ENCODE results near the gene EREG. TPM values are rescaled to one million over a fixed set of nuclear protein-coding genes. Genes with fewer than 3 reads are reported as not detected.

Gene EREG
- polyA plus RNA-seq, 1 of the 3 experiments (the other 2 are of a cell fraction): not detected

DNA sequence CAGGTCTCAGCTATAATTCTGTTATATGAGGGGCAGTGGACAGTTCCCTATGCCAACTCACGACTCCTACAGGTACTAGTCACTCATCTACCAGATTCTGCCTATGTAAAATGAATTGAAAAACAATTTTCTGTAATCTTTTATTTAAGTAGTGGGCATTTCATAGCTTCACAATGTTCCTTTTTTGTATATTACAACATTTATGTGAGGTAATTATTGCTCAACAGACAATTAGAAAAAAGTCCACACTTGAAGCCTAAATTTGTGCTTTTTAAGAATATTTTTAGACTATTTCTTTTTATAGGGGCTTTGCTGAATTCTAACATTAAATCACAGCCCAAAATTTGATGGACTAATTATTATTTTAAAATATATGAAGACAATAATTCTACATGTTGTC, 20.4 kb downstream of the EREG start (continued):
- no peak for TF ChIP-seq CTCF (IDR thresholded peaks at IDR 0.05)
- no peak for TF ChIP-seq USF1 (IDR thresholded peaks at IDR 0.05; ENCODE audit: borderline replicate concordance, low read depth)
- no peak for TF ChIP-seq USF2 (IDR thresholded peaks at IDR 0.05; ENCODE audit: borderline replicate concordance, low read depth, low read length)
- TF ChIP-seq MXI1 (IDR thresholded peaks at IDR 0.05; ENCODE audit: low read depth, low read length): no peak
- no peak for TF ChIP-seq FOSL2 (IDR thresholded peaks at IDR 0.05; ENCODE audit: borderline replicate concordance, low read depth)
- no peak for TF ChIP-seq POLR2AphosphoS5 (IDR thresholded peaks at IDR 0.05; ENCODE audit: low read depth, low read length)
- TF ChIP-seq CHD2 (IDR thresholded peaks at IDR 0.05; ENCODE audit: low read length, partially characterized antibody): no peak
- TF ChIP-seq NRF1 (IDR thresholded peaks at IDR 0.05; ENCODE audit: low read depth, low read length): no peak
- TF ChIP-seq EZH2phosphoT487 (IDR thresholded peaks at IDR 0.05; ENCODE audit: borderline replicate concordance, low read depth): no peak
- no peak for TF ChIP-seq GATA2 (CRISPR knock-in tag; IDR thresholded peaks at IDR 0.05)

DNA sequence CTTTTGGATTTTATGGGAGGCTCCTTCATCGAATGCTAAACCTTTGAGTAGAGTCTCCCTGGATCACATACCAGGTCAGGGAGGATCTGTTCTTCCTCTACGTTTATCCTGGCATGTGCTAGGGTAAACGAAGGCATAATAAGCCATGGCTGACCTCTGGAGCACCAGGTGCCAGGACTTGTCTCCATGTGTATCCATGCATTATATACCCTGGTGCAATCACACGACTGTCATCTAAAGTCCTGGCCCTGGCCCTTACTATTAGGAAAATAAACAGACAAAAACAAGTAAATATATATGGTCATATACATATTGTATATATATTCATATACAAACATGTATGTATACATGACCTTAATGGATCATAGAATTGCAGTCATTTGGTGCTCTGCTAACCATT, 21.2 kb downstream of the EREG start:
- ChIA-PET POLR2A (no interaction called here), CTCF (interaction anchor here (0.7 to 1.0 kb wide), 2 partner anchors 9 to 775 kb away, joined by 3 to 4 read pairs; no protein-coding TSS in a partner anchor)
- H3K9me3 ChIP-seq: no peaks in the 10 kb centered on the region

More for the DNA sequence above, 21.2 kb downstream of the EREG start:
- H3K27ac ChIP-seq (ENCODE audit: low read depth in 2 of 2, low read length in 1 of 2): no peak overlapping the region
- TF ChIP-seq SIN3A (IDR thresholded peaks at IDR 0.05; ENCODE audit: borderline replicate concordance, low read depth, low read length): no peak
- TF ChIP-seq, protein P1, sequence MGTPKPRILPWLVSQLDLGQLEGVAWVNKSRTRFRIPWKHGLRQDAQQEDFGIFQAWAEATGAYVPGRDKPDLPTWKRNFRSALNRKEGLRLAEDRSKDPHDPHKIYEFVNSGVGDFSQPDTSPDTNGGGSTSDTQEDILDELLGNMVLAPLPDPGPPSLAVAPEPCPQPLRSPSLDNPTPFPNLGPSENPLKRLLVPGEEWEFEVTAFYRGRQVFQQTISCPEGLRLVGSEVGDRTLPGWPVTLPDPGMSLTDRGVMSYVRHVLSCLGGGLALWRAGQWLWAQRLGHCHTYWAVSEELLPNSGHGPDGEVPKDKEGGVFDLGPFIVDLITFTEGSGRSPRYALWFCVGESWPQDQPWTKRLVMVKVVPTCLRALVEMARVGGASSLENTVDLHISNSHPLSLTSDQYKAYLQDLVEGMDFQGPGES (IDR thresholded peaks at IDR 0.05; ENCODE audit: low read depth, low read length): no peak
- no peak for TF ChIP-seq MXI1 (IDR thresholded peaks at IDR 0.05; ENCODE audit: low read depth, low read length)
- TF ChIP-seq RFX5 (IDR thresholded peaks at IDR 0.05; ENCODE audit: low read length): no peak
- no peak for TF ChIP-seq FOXM1 (IDR thresholded peaks at IDR 0.05; ENCODE audit: low read depth)
- no peak for TF ChIP-seq ZBTB33 (IDR thresholded peaks at IDR 0.05; ENCODE audit: borderline replicate concordance, low read depth)
- no peak for TF ChIP-seq EP300 (IDR thresholded peaks at IDR 0.05; ENCODE audit: borderline replicate concordance in 1 of 2, low read depth in 1 of 2, low read length in 1 of 2)
- no peak for TF ChIP-seq USF2 (IDR thresholded peaks at IDR 0.05; ENCODE audit: borderline replicate concordance, low read depth, low read length)
- no peak for TF ChIP-seq TAF1 (IDR thresholded peaks at IDR 0.05; ENCODE audit: borderline replicate concordance, low read depth, low read length)
- TF ChIP-seq NRF1 (IDR thresholded peaks at IDR 0.05; ENCODE audit: low read depth, low read length): no peak
- H3K27me3 ChIP-seq (ENCODE audit: insufficient read depth): peaks cover 6% of the 10 kb centered on the region; the same call in 1 of the 2 replicates
- H3F3A ChIP-seq (replicated peaks; ENCODE audit: insufficient read depth): no peaks in the 10 kb centered on the region
- WGBS (ENCODE audit: low lambda C conversion rate): 9% methylated on average over 4 of the region's 4 CpGs
- DNase-seq: no peak
- H3K79me2 ChIP-seq (ENCODE audit: insufficient read depth): no peaks in the 10 kb centered on the region
- H3K9ac ChIP-seq: no peak overlapping the region
- H4K20me1 ChIP-seq (ENCODE audit: insufficient read depth): no peaks in the 10 kb centered on the region
- no peak overlapping the region for H3K4me2 ChIP-seq
- no peaks in the 10 kb centered on the region for H3K4me1 ChIP-seq (ENCODE audit: control insufficient read depth in 1 of 2, insufficient read depth in 2 of 2, low read depth in 1 of 2, low read length in 1 of 2)
- H3K4me3 ChIP-seq (ENCODE audit: low read depth in 2 of 2, low read length in 1 of 2): no peak overlapping the region
- no peaks in the 10 kb centered on the region for H3K9me2 ChIP-seq
- no peaks in the 10 kb centered on the region for H3K36me3 ChIP-seq (replicated peaks in 1 of 2; ENCODE audit: control insufficient read depth in 1 of 2, insufficient read depth in 2 of 2, low read length in 1 of 2)
- no peak overlapping the region for H2AFZ ChIP-seq (ENCODE audit: low read depth)
